ENCODE measurements around the gene OR51A2. TPM values are rescaled to one million over a fixed set of nuclear protein-coding genes. Genes with fewer than 3 reads are reported as not detected.

OR51A2 gene
- total and polyA plus RNA-seq, 2 experiments from 2014 or later: not detected

- TF ChIP-seq ZNF462 (CRISPR knock-in tag; IDR thresholded peaks at IDR 0.05) (no peak), EZH2phosphoT487 (IDR thresholded peaks at IDR 0.05; ENCODE audit: unreplicated experiment) (no peak), JUNB (IDR thresholded peaks at IDR 0.05; ENCODE audit: unreplicated experiment) (no peak), NANOG (IDR thresholded peaks at IDR 0.05; ENCODE audit: borderline replicate concordance) (no peak)
- TF ChIP-seq, protein P1, sequence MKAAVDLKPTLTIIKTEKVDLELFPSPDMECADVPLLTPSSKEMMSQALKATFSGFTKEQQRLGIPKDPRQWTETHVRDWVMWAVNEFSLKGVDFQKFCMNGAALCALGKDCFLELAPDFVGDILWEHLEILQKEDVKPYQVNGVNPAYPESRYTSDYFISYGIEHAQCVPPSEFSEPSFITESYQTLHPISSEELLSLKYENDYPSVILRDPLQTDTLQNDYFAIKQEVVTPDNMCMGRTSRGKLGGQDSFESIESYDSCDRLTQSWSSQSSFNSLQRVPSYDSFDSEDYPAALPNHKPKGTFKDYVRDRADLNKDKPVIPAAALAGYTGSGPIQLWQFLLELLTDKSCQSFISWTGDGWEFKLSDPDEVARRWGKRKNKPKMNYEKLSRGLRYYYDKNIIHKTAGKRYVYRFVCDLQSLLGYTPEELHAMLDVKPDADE (IDR thresholded peaks at IDR 0.05): no peak
These were observed 36.3 kb downstream of the OR51A2 start, which contains the start of gene OR51G2 (continued) for GRCh38 chr11:4919250-4919649.

- H3K36me3 ChIP-seq (ENCODE audit: insufficient read depth): no peaks in the 10 kb centered on the region
- Mint-ChIP-seq H3K27me3 (ENCODE audit: insufficient read depth, low read depth, poor library complexity) (no peaks in the 10 kb centered on the region), H3K9me3 (no peaks in the 10 kb centered on the region), H3K4me3 (no peak overlapping the region), H3K36me3 (ENCODE audit: low read depth) (no peaks in the 10 kb centered on the region), H3K4me1 (no peaks in the 10 kb centered on the region), H3K27ac (no peak overlapping the region)
- H3K4me3 ChIP-seq: no peak overlapping the region
- no peaks in the 10 kb centered on the region for H4K20me1 ChIP-seq (replicated peaks; ENCODE audit: insufficient read depth)
- DNase-seq (ENCODE audit: low spot score) (no peak), ATAC-seq (no peak)
- H3K27me3 ChIP-seq (ENCODE audit: insufficient read depth): no peaks in the 10 kb centered on the region
- no peaks in the 10 kb centered on the region for H3K79me2 ChIP-seq (replicated peaks; ENCODE audit: insufficient read depth)
- H3K9me2 ChIP-seq (ENCODE audit: insufficient read depth): no peaks in the 10 kb centered on the region; the same call in 1 of the 2 replicates
- H2AFZ ChIP-seq: no peak overlapping the region
- H3K27ac ChIP-seq (ENCODE audit: low read depth): no peak overlapping the region
- H3K4me2 ChIP-seq: no peak overlapping the region
- no peaks in the 10 kb centered on the region for H3F3A ChIP-seq (replicated peaks; ENCODE audit: low read depth)
- no peaks in the 10 kb centered on the region for H3K4me1 ChIP-seq (ENCODE audit: insufficient read depth)
- TF ChIP-seq STAT1 (IDR thresholded peaks at IDR 0.05; ENCODE audit: unreplicated experiment): no peak
- TF ChIP-seq POLR2AphosphoS5 (IDR thresholded peaks at IDR 0.05; ENCODE audit: low read depth): no peak
- TF ChIP-seq EZH2phosphoT487 (IDR thresholded peaks at IDR 0.05; ENCODE audit: unreplicated experiment): no peak
- no peak for TF ChIP-seq ZNF462 (CRISPR knock-in tag; IDR thresholded peaks at IDR 0.05)
- TF ChIP-seq CREB1 (CRISPR knock-in tag; IDR thresholded peaks at IDR 0.05; ENCODE audit: low read depth): no peak
These were observed 38.9 kb downstream of the OR51A2 start for GRCh38 chr11:4916581-4916980.
